GM18909 (cell line): ENCODE data around the gene TNFRSF9.

Experiments
- ATAC-seq: cut with Tn5 transposase; IDR thresholded peaks from one replicate; pipeline ENCODE4 v1.9.1; 2021; ENCODE audit warnings: mild to moderate bottlenecking; ENCODE audit not compliant: unreplicated experiment, poor library complexity

TNFRSF9 gene

GRCh38 chr1:7884757-7885156 lies 55.9 kb downstream of the TNFRSF9 start:
- ATAC-seq: no peak

- no peak for ATAC-seq
These were observed 61.4 kb downstream of the TNFRSF9 start for GRCh38 chr1:7879228-7879627.

- no peak for ATAC-seq
These were observed 62.6 kb downstream of the TNFRSF9 start for GRCh38 chr1:7878027-7878426.

- no peak for ATAC-seq
These were observed 66.5 kb downstream of the TNFRSF9 start for GRCh38 chr1:7873801-7874795.

- ATAC-seq: no peak
These were observed 69.5 kb downstream of the TNFRSF9 start for GRCh38 chr1:7871136-7871535.

GRCh38 chr1:7869136-7869920 lies 71.3 kb downstream of the TNFRSF9 start:
- ATAC-seq: no peak

GRCh38 chr1:7868070-7868780 lies 72.4 kb downstream of the TNFRSF9 start:
- no peak for ATAC-seq

GRCh38 chr1:7865978-7866377 lies 74.7 kb downstream of the TNFRSF9 start:
- ATAC-seq: no peak
